ENCODE results near the gene IMPG1. TPM values are rescaled to one million over a fixed set of nuclear protein-coding genes. Genes with fewer than 3 reads are reported as not detected.

Gene IMPG1
- total and polyA plus RNA-seq, 9 donors: not detected

DNA sequence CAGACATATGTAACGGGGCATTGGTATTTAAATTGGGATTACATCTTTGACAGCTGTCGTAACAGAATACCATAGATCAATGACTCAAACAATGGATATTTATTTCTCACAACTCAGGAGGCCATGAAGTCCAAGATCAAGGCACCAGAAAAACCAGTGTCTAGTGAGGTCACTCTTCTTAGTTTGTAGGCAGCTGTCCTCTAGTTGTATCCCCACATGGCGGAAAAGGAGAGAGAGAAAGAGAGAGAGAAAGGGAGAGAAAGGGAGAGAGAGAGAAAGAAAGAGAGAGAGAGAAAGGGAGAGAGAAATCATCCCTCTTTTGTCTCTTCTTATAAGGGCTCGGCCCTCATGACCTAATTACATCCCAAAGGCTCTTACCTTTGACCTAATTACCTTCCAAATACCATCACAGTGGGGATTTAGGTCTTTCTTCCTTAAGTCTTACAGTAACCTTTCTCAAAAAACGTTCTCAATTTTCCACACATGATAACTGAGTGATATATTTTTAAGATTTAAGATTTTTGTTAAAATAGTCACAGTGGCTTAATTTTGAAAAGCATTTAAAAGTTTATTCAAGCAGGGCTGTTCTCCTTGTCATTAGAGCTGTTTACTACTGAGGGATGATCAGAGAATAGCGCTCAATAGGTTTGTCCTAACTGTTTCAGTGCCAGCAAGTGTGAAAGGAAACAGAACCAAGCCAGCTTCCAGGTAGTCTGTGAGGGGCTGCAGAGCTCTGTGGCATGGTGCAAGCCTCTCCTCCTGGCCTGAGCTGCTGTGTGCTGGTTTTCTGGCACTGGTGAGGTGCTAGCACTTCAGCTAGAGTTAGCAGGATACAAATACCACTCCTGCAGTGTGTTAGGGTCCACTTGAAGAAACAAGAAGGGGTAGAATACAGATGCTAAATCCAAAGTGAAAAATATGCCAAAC lies 79.0 kb downstream of the IMPG1 start:
- intact Hi-C loops (cut with DNase I): no loop called here
- 57 to 65% (median 64%) methylated on average over 6 of the region's 6 CpGs for WGBS, 3 donors
- H3K9me3 ChIP-seq: no peaks in the 10 kb centered on the region
- no peak for DNase-seq
- H3K4me3 ChIP-seq: no peak overlapping the region
- H3K4me1 ChIP-seq (ENCODE audit: insufficient read depth): no peaks in the 10 kb centered on the region
- no peak overlapping the region for H3K27ac ChIP-seq
- TF ChIP-seq, protein P1, sequence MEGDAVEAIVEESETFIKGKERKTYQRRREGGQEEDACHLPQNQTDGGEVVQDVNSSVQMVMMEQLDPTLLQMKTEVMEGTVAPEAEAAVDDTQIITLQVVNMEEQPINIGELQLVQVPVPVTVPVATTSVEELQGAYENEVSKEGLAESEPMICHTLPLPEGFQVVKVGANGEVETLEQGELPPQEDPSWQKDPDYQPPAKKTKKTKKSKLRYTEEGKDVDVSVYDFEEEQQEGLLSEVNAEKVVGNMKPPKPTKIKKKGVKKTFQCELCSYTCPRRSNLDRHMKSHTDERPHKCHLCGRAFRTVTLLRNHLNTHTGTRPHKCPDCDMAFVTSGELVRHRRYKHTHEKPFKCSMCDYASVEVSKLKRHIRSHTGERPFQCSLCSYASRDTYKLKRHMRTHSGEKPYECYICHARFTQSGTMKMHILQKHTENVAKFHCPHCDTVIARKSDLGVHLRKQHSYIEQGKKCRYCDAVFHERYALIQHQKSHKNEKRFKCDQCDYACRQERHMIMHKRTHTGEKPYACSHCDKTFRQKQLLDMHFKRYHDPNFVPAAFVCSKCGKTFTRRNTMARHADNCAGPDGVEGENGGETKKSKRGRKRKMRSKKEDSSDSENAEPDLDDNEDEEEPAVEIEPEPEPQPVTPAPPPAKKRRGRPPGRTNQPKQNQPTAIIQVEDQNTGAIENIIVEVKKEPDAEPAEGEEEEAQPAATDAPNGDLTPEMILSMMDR (IDR thresholded peaks at IDR 0.05): no peak
- TF ChIP-seq POLR2A (IDR thresholded peaks at IDR 0.05): no peak
- no peak for TF ChIP-seq EP300 (IDR thresholded peaks at IDR 0.05)
- no peaks in the 10 kb centered on the region for H3K27me3 ChIP-seq
- no peaks in the 10 kb centered on the region for H3K36me3 ChIP-seq

DNA sequence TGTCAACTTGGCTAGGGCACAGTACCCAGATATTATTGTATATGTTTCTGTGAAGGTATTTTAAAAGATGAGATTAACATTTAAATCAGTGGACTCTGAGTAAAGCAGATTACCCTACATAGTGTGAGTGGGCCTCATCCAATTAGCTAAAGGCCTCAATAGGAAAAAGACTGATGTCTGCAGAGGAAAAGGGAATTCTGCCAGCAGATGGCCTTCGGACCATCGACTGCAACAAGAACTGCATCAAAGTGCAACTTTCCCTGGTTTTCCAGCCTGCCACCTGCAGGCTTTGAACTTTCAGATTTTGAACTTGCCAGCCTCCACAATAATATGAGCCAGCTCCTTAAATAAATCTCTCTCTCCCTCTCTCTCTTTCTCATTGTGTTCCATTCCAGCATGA lies 80.5 kb downstream of the IMPG1 start:
- no peaks in the 10 kb centered on the region for H3K4me1 ChIP-seq (ENCODE audit: insufficient read depth)
- intact Hi-C loops (cut with DNase I): no loop called here
- H3K27me3 ChIP-seq: no peaks in the 10 kb centered on the region
- no peak overlapping the region for H3K27ac ChIP-seq
- no peaks in the 10 kb centered on the region for H3K36me3 ChIP-seq
- DNase-seq: no peak
- WGBS, 3 donors: 28 to 44% (median 33%) methylated on average over 2 of the region's 2 CpGs
- no peak for TF ChIP-seq EP300 (IDR thresholded peaks at IDR 0.05)
- TF ChIP-seq, protein P1 (IDR thresholded peaks at IDR 0.05): no peak
- no peak for TF ChIP-seq POLR2A (IDR thresholded peaks at IDR 0.05)
- no peaks in the 10 kb centered on the region for H3K9me3 ChIP-seq
- H3K4me3 ChIP-seq: no peak overlapping the region

DNA sequence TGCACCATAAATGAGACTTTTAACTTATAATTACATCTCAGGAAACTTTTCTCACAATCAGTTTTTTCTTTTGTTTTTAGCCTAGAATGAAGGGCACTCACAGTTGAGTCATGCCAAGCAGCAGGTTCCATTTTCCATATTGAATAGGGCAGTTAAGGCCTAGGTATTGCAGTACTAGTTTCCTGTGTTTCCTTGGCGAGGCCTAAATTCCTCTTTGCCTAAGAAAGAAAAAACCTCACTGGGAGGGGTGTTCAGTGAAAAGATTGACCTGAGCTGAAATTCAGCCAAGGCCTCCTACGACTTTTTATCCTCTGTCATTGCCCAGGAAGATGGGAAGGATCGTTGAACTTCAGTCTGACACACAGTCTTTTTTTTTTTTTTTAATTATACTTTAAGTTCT lies 85.5 kb downstream of the IMPG1 start:
- Histone ChIP-seq H3K27ac (no peak overlapping the region), H3K36me3 (no peaks in the 10 kb centered on the region), H3K4me1 (ENCODE audit: insufficient read depth) (no peaks in the 10 kb centered on the region), H3K27me3 (no peaks in the 10 kb centered on the region), H3K9me3 (no peaks in the 10 kb centered on the region), H3K4me3 (no peak overlapping the region)
- intact Hi-C loops (cut with DNase I): no loop called here
- TF ChIP-seq, protein P1 (IDR thresholded peaks at IDR 0.05): no peak
- TF ChIP-seq POLR2A (IDR thresholded peaks at IDR 0.05) (no peak), EP300 (IDR thresholded peaks at IDR 0.05) (no peak)
- no peak for DNase-seq
- 56 to 68% (median 57%) methylated on average over 3 of the region's 3 CpGs for WGBS, 3 donors

DNA sequence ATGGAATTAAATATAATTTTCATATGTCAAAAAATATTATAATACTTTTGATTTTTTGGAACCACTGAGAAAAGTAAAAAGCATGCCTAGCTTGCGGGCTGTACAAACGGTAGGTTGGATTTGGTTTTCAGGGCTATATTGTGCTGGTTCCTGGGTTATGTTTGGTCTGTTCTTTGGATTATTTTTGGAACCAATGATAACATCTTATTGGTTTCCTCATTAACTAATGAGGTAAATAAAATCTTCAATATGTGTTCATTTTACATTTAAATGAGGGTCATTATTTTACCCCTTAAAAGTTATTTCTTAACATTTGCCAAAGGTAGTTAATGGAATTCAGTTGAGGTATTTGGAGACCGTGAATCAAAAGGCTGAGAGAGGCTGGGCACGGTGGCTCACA lies 96.6 kb downstream of the IMPG1 start:
- Histone ChIP-seq H3K27me3 (no peaks in the 10 kb centered on the region), H3K4me3 (no peak overlapping the region), H3K27ac (no peak overlapping the region), H3K4me1 (ENCODE audit: insufficient read depth) (no peaks in the 10 kb centered on the region), H3K9me3 (no peaks in the 10 kb centered on the region), H3K36me3 (no peaks in the 10 kb centered on the region)
- intact Hi-C loops (cut with DNase I): no loop called here
- 93 to 97% (median 94%) methylated on average over 4 of the region's 4 CpGs for WGBS, 3 donors
- no peak for DNase-seq
- TF ChIP-seq, protein P1 (IDR thresholded peaks at IDR 0.05): no peak
- TF ChIP-seq POLR2A (IDR thresholded peaks at IDR 0.05): no peak
